ENCODE data around the gene PIK3CD.
"Not testable (repeated sequence)": the region's sequence is repeated elsewhere in the genome, so short reads cannot be mapped to it uniquely, and the experiment has no call there.

Gene PIK3CD

GRCh38 chr1:9744106-9744799, 92.7 kb downstream of the PIK3CD start:
- no peak overlapping the region for H3K4me3 ChIP-seq (ENCODE audit: low read length)
- no peak for DNase-seq (ENCODE audit: low read depth)
- TF ChIP-seq, protein P1, sequence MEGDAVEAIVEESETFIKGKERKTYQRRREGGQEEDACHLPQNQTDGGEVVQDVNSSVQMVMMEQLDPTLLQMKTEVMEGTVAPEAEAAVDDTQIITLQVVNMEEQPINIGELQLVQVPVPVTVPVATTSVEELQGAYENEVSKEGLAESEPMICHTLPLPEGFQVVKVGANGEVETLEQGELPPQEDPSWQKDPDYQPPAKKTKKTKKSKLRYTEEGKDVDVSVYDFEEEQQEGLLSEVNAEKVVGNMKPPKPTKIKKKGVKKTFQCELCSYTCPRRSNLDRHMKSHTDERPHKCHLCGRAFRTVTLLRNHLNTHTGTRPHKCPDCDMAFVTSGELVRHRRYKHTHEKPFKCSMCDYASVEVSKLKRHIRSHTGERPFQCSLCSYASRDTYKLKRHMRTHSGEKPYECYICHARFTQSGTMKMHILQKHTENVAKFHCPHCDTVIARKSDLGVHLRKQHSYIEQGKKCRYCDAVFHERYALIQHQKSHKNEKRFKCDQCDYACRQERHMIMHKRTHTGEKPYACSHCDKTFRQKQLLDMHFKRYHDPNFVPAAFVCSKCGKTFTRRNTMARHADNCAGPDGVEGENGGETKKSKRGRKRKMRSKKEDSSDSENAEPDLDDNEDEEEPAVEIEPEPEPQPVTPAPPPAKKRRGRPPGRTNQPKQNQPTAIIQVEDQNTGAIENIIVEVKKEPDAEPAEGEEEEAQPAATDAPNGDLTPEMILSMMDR (conservative IDR thresholded peaks at IDR 0.05; ENCODE audit: low read depth, low read length), result no peak

DNA sequence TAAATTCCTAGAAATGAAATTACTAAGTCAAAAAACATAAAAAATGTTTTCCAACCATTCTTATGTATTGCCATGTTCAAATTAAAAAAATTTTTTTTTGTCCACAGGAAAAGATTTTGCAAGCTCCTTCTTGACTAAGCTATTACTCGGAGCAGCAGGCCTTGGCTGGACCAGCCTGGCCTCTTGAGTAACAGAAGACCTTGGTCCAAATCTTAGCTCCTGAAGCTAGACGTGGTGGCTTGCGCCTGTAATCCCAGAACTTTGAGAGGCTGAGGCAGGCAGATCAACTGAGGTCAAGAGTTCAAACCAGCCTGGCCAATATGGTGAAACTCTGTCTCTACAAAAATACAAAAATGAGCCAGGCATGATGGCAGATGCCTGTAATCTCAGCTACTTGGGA, 94.7 kb downstream of the PIK3CD start:
- TF ChIP-seq, protein P1 (conservative IDR thresholded peaks at IDR 0.05; ENCODE audit: low read depth, low read length), result no peak
- no peak for DNase-seq (ENCODE audit: low read depth)
- no peak overlapping the region for H3K4me3 ChIP-seq (ENCODE audit: low read length)

GRCh38 chr1:9746651-9747050, 95.1 kb downstream of the PIK3CD start:
- no peak overlapping the region for H3K4me3 ChIP-seq (ENCODE audit: low read length)
- DNase-seq (ENCODE audit: low read depth), result peak; percentile 8
- TF ChIP-seq, protein P1 (conservative IDR thresholded peaks at IDR 0.05; ENCODE audit: low read depth, low read length), result no peak

- DNase-seq (ENCODE audit: low read depth), result not testable (repeated sequence)
Measured at GRCh38 chr1:9748391-9748790, 96.9 kb downstream of the PIK3CD start.

DNA sequence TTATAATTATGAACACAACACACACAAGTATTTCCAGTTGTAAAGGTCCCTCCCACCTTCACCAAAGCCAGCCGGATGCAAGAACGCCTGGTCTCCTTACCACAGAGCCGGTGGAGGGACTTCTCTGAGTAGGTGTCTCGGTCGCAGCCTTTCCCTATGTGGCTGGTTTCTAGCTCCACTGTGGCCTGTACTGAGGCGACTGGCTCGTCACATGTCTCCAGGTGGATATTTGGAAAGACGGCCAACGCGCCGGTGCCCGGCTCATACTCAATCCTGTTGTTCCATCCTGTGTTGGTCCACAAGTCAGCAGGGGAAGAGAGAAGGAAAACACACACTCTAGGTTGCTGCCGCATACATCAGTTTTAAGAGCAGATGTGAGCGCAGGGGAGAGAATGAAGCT, 97.8 kb downstream of the PIK3CD start:
- TF ChIP-seq, protein P1 (conservative IDR thresholded peaks at IDR 0.05; ENCODE audit: low read depth, low read length), result no peak

More at GRCh38 chr1:9748391-9748790, 96.9 kb downstream of the PIK3CD start:
- H3K4me3 ChIP-seq (ENCODE audit: low read length), result not testable (repeated sequence)

DNA sequence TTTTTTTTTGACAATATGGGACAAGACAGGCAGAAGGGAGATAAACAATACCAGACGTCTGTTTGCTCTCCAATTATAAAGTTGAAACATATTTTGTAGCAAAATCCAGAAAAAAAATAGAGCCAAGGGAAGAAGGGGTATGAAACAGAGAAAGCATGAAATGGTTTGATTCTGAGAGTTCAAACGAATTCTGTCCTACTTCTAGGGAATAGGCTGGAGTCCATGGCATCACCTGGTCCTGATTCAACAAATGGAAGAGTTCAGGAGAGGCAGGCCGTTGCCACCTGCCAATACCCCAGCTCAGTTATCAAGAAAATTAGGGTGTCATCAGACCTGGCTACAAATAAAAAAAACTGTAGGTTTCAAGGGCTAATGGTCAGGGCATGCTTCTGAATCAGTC, 100.4 kb downstream of the PIK3CD start:
- no peak overlapping the region for H3K4me3 ChIP-seq (ENCODE audit: low read length)
- TF ChIP-seq, protein P1 (conservative IDR thresholded peaks at IDR 0.05; ENCODE audit: low read depth, low read length), result no peak
- no peak for DNase-seq (ENCODE audit: low read depth)

More for the DNA sequence above, 97.8 kb downstream of the PIK3CD start:
- no peak overlapping the region for H3K4me3 ChIP-seq (ENCODE audit: low read length)
- DNase-seq (ENCODE audit: low read depth), result no peak

GRCh38 chr1:9753121-9753531, 101.6 kb downstream of the PIK3CD start:
- peak; percentile 19 for DNase-seq (ENCODE audit: low read depth)
- TF ChIP-seq, protein P1 (conservative IDR thresholded peaks at IDR 0.05; ENCODE audit: low read depth, low read length), result no peak
- no peak overlapping the region for H3K4me3 ChIP-seq (ENCODE audit: low read length)

Data from retinal pigment epithelial cell (primary cell).